Mucosa of gallbladder (tissue), 1 donor: ENCODE results near the gene SIGLEC9. TPM values are rescaled to one million over a fixed set of nuclear protein-coding genes. Genes with fewer than 3 reads are reported as not detected.

Experiments used
- DNase-seq: peaks from one replicate; pipeline ENCODE4 v3.0.0-alpha.2; 2020; ENCODE audit warnings: low spot score
- total RNA-seq: library from RNA; stranded (reverse); gene quantifications from one replicate; pipeline ENCODE4 v1.2.1, GENCODE V29; 2021
- donor health status: DM: no; HTN: no; CAD: no.

The SIGLEC9 gene
- total RNA-seq, 1 donor from 2014 or later = 6.3 TPM

DNA sequence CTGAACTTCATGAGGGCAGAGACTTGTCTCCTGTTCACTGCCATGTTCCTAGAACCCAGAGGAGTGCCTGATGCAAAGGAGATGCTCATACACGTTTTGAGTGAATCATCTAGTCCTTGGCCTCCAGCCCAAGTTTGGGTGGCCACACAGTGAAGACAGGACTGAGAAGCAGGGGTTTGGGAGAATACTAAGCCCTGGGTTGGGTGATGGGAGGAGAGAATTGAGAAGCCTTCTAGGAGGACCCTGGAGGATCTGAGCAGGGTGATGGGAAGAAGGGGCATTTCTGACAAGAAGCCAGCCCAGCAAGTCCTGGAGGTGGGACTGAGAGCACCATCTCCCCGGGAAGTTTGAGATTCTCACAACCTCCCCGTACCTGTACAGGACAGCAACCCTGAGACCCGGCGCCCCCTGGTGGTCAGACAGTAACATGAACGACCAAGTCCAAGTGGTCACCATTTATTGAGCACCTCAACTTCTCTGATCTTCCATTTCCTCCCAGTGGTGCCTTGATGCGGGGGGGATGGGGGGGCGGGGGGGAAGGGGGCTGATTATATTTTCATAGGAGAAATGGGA is 27.5 kb upstream of the SIGLEC9 start:
- peak; percentile 53 for DNase-seq

GRCh38 chr19:51097796-51098195 is 26.9 kb upstream of the SIGLEC9 start:
- DNase-seq = no peak

- DNase-seq = peak; percentile 42
Measured at GRCh38 chr19:51098365-51099046, 26.2 kb upstream of the SIGLEC9 start.

DNA sequence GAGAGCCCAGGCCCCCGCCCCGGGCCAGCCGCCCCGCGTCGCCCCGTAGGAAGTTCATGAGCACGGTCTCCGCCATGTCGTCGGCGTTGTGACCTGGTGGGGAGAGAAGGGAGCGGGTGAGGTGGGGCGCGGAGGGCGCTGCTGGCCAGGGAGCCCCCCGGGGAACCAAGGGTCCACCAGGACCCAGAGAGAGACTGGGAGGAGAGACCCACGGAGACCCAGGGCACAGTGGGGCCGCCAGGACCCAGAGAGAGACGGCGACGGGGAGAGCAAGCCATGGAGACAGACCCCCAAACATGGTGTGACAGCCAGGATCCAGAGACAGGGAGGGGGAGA is 25.7 kb upstream of the SIGLEC9 start:
- DNase-seq = no peak

GRCh38 chr19:51100601-51101000 is 24.1 kb upstream of the SIGLEC9 start:
- DNase-seq = no peak

GRCh38 chr19:51101171-51101865 is 23.4 kb upstream of the SIGLEC9 start:
- DNase-seq = no peak

DNA sequence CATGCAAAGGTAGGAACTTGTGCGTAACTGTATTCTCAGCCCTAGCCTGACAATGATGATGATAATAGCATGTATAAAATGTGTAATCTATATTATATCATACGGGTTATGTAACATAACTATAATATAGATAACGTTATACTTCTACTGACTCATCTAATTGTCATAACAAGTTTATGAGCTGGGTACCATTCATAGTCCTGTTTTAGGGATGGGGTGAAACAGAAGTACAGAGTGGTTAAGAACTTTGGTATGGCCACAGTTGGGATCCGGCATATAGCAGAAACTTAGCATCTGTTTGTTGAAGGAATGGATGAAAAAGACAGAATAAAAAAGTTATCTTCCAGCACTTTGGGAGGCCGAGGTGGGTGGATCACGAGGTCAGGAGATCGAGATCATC is 21.7 kb upstream of the SIGLEC9 start:
- no peak for DNase-seq

GRCh38 chr19:51103926-51104341 is 20.8 kb upstream of the SIGLEC9 start:
- DNase-seq = no peak

GRCh38 chr19:51107406-51108065 is 17.2 kb upstream of the SIGLEC9 start:
- no peak for DNase-seq

- peak; percentile 99 for DNase-seq
Measured at GRCh38 chr19:51108066-51108804, 16.5 kb upstream of the SIGLEC9 start, which contains the start of gene CTU1. Gene CTU1, minus strand, starts transcription at chr19:51108409. Its CDS starts 3,840 bp downstream, at chr19:51104569.

GRCh38 chr19:51108805-51109146 is 15.9 kb upstream of the SIGLEC9 start:
- DNase-seq = no peak

DNA sequence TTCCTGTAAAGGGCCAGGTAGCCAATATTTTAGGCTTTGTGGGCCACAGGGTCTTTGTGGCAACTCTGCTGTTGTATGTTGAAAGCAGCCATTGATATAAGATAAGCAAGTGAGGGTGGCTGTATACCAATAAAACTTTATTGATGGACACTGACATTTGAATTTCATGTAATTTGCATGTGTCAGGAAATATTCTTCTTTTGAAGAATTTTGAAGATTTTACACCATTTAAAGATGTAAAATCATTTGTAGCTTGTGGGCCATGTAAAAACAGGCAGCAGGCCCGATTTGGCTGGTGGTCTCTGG is 14.1 kb upstream of the SIGLEC9 start:
- DNase-seq = no peak

DNA sequence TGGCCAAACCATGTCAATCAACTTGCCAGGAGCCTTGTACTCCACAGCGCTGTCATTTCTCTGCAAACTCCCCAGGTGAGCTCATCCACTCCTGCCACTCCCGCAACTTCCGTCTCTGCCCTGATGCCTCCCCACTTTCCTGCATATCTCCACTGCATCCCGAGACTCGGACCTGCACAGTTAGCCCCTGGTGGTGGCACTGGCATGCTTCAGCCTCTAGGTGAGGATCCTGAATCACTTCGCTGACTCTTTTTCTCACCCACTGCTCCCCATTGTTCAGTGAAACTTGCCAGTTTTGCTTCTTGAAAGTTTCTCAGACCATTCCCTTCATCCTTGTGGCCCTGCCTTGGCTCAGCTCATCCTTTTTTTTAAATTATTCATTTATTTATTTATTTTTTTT is 13.1 kb upstream of the SIGLEC9 start:
- DNase-seq = no peak

DNA sequence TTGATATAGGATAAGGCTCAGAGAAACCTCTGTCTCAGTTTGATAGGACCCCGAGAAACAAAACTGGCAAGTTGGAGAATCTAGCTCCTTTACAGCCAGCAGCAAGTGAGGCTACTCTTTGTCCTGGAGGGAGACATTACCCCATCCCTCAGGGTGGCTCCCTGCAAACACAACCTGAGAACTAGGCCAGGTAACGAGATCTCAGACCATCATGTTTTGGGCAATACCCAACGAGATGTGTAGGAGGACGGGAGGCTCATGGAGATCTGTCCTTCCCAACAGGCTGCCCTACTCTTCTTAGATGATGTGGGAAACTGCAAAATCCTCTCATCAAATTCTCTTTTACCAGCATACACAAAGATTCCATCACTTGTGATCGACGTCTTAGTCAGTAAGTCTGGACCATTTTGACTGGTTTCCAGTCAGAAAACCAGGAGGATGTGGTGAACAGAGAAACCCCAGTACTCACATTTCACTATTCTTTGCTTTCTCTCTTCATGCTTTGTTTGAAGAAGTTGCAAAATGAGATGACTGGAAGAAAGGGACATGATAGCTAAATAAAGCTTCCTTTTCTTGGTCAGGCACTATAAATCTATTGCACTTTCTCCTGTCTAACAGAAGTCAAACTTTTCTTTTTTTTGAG is 10.5 kb upstream of the SIGLEC9 start:
- no peak for DNase-seq

DNA sequence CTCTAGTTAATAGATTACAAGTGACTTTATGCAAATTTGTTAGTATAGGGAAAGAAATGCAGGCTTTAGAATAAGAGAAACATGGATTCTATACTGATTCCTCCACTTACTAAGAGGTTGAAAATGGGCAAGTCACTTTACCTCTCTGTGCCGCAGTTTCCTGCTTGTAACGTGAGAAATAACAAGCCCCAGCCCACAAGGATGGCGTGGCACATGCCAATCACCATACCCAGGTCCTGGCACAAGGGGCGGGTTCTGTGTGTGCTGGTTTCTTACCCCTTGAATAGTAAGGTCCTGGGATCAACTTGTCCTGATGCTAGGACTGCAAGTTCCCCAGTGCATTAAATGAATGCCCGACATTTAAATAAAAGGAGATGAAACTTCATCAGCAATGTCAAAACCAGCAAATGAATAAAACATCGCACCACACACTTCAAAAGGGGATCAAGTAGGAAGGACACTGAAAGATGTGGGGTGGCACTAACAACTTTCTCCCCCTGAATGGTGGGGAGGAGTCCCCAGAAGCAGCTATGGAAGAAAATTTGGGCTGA is 7.9 kb upstream of the SIGLEC9 start:
- DNase-seq = no peak

DNA sequence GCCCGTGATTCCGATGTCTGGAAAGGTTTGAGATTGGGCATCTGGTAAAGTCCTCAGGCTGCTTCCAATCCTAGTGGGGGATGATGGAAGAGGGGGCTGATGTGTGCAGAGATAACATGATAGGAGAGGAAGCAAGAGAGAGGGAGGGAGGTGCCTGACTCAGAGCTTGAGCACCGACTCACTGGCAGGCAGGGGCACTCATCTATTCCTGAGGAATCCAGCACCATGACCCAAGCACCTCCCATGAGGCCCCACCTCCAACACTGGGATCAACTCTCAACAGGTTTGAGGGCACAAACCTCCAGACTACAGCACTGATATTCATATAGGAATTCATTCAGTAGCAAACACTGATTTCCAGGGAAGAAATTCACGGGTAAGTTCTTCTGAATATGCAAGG is 5.6 kb upstream of the SIGLEC9 start:
- DNase-seq = no peak

DNA sequence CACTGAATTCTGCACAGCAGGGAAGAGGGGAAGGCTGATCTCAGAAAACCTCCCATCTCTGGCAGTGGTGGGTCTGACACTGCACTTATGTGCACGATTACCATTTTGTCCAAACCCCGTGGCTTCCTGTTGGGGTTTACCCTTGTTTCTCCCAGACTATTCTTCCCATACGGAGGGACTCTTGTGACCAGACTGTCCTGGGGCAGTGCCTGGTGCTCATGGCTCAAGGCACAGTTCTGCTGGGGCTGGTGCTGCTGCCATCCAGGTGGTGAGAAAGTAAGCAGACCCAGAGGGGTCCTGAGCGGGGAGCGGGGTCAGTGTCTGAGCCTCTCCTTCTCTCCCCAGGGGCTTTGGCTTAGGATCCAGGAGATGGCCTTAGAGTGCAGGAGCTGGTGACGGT is 5.1 kb upstream of the SIGLEC9 start:
- no peak for DNase-seq

GRCh38 chr19:51120160-51120559 is 4.5 kb upstream of the SIGLEC9 start:
- no peak for DNase-seq

- DNase-seq = no peak
Measured at GRCh38 chr19:51121257-51121656, 3.4 kb upstream of the SIGLEC9 start.

DNA sequence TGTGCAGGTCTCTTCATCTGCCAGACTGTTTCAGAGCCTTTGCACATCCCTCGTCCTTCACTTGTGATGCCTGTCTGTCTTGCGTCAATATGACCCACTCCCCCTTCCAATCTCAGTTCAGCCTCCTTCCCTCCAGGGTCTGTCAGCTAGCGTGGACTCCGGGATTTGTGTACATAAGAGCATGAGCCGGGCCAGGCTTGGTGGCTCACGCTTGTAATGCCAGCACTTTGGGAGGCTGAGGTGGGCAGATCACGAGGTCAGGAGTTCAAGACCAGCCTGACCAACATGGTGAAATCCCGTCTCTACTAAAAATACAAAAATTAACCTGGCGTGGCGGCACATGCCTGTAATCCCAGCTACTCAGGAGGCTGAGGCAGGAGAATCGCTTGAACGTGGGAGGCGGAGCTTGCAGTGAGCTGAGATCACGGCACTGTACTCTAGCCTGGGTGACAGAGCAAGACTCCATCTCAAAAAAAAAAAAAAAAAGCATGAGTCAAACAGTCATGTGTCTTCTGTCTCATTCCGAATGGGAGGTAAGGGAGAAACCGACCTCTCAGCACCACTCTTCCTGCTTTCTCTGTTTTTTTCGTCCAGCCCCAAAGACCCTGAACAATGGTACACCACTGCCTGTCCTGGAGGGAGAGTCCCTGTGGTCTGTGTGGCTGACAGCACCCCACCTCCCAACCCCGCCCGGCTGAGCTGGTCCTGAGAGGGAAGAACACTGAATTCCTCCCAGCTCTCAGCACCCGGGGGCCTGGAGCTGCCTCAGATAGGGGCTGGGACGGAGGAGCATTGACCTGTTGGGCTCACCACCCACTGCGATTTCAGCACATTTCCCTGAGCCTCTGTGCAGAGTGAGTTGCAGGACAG is 2.4 kb upstream of the SIGLEC9 start:
- no peak for DNase-seq
